Measurements from ENCODE around the gene JARID2. TPM values are rescaled to one million over a fixed set of nuclear protein-coding genes. Genes with fewer than 3 reads are reported as not detected.

Gene JARID2
- total RNA-seq, 1 donor from 2014 or later = 12.5 TPM

GRCh38 chr6:15441981-15442380 is 196.1 kb downstream of the JARID2 start:
- peaks cover 38% of the 10 kb centered on the region for H3K4me1 Mint-ChIP-seq (ENCODE audit: unreplicated experiment)
- H3K27me3 Mint-ChIP-seq (ENCODE audit: unreplicated experiment) = no peaks in the 10 kb centered on the region
- no peaks in the 10 kb centered on the region for H3K36me3 Mint-ChIP-seq (ENCODE audit: unreplicated experiment)
- H3K27ac Mint-ChIP-seq (ENCODE audit: unreplicated experiment) = no peak overlapping the region
- H3K4me3 Mint-ChIP-seq (ENCODE audit: unreplicated experiment) = no peak overlapping the region
- DNase-seq (ENCODE audit: extremely low spot score, unreplicated experiment) = no peak
- no peak for TF ChIP-seq CTCF (IDR thresholded peaks at IDR 0.05)
- no peaks in the 10 kb centered on the region for H3K9me3 Mint-ChIP-seq (ENCODE audit: unreplicated experiment)

GRCh38 chr6:15442467-15442866 is 196.6 kb downstream of the JARID2 start:
- Mint-ChIP-seq H3K27ac (ENCODE audit: unreplicated experiment) (no peak overlapping the region), H3K36me3 (ENCODE audit: unreplicated experiment) (no peaks in the 10 kb centered on the region), H3K4me3 (ENCODE audit: unreplicated experiment) (no peak overlapping the region), H3K4me1 (ENCODE audit: unreplicated experiment) (peaks cover 38% of the 10 kb centered on the region), H3K9me3 (ENCODE audit: unreplicated experiment) (no peaks in the 10 kb centered on the region), H3K27me3 (ENCODE audit: unreplicated experiment) (no peaks in the 10 kb centered on the region)
- DNase-seq (ENCODE audit: extremely low spot score, unreplicated experiment) = no peak
- TF ChIP-seq CTCF (IDR thresholded peaks at IDR 0.05) = no peak

- Mint-ChIP-seq H3K4me3 (ENCODE audit: unreplicated experiment) (no peak overlapping the region), H3K36me3 (ENCODE audit: unreplicated experiment) (no peaks in the 10 kb centered on the region), H3K9me3 (ENCODE audit: unreplicated experiment) (no peaks in the 10 kb centered on the region), H3K4me1 (ENCODE audit: unreplicated experiment) (peaks cover 38% of the 10 kb centered on the region), H3K27me3 (ENCODE audit: unreplicated experiment) (no peaks in the 10 kb centered on the region), H3K27ac (ENCODE audit: unreplicated experiment) (no peak overlapping the region)
- no peak for DNase-seq (ENCODE audit: extremely low spot score, unreplicated experiment)
- TF ChIP-seq CTCF (IDR thresholded peaks at IDR 0.05) = no peak
These were observed 197.4 kb downstream of the JARID2 start for GRCh38 chr6:15443119-15443830.

GRCh38 chr6:15444081-15444731 is 198.3 kb downstream of the JARID2 start:
- Mint-ChIP-seq H3K4me3 (ENCODE audit: unreplicated experiment) (no peak overlapping the region), H3K27ac (ENCODE audit: unreplicated experiment) (no peak overlapping the region), H3K4me1 (ENCODE audit: unreplicated experiment) (peaks cover 31% of the 10 kb centered on the region), H3K27me3 (ENCODE audit: unreplicated experiment) (no peaks in the 10 kb centered on the region), H3K9me3 (ENCODE audit: unreplicated experiment) (no peaks in the 10 kb centered on the region), H3K36me3 (ENCODE audit: unreplicated experiment) (no peaks in the 10 kb centered on the region)
- no peak for TF ChIP-seq CTCF (IDR thresholded peaks at IDR 0.05)
- no peak for DNase-seq (ENCODE audit: extremely low spot score, unreplicated experiment)

- H3K27me3 Mint-ChIP-seq (ENCODE audit: unreplicated experiment) = no peaks in the 10 kb centered on the region
- H3K36me3 Mint-ChIP-seq (ENCODE audit: unreplicated experiment) = no peaks in the 10 kb centered on the region
- H3K4me1 Mint-ChIP-seq (ENCODE audit: unreplicated experiment) = peaks cover 27% of the 10 kb centered on the region
- no peak for TF ChIP-seq CTCF (IDR thresholded peaks at IDR 0.05)
- H3K9me3 Mint-ChIP-seq (ENCODE audit: unreplicated experiment) = no peaks in the 10 kb centered on the region
- no peak overlapping the region for H3K27ac Mint-ChIP-seq (ENCODE audit: unreplicated experiment)
- H3K4me3 Mint-ChIP-seq (ENCODE audit: unreplicated experiment) = no peak overlapping the region
- no peak for DNase-seq (ENCODE audit: extremely low spot score, unreplicated experiment)
These were observed 199.0 kb downstream of the JARID2 start for GRCh38 chr6:15444881-15445280.

Data from osteocyte (in vitro differentiated cells).